ENCODE results near the gene FMO2.

Gene FMO2

DNA sequence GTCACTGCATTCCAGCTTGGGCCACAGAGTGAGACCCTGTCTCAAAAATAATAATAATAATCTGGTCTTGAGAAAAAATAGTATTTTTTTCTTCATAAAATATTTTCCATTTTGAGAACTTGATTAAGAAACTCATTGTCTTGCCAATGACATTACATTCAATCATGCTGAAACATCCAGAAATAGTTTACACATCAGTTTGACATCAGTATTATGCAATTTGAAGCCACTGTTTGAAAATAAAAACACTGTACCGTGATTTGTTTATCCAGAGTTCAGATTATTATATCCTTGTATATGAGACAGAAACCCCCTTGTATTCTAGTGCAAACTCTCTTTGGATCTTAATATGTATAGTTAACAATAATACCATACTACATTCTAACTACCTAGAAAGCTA, 6.9 kb downstream of the FMO2 start:
- Histone ChIP-seq H3K36me3 (ENCODE audit: insufficient read depth, insufficient read length, low read length) (no peaks in the 10 kb centered on the region), H3K4me3 (ENCODE audit: insufficient read length, low read depth) (no peak overlapping the region), H3K4me1 (ENCODE audit: insufficient read depth, insufficient read length) (no peaks in the 10 kb centered on the region), H3K9me3 (ENCODE audit: insufficient read depth, low read length) (0 out of 2 replicates have a peak, but pooled peaks cover 8% of the 10 kb centered on the region), H3K9ac (ENCODE audit: insufficient read length, low read depth) (no peak overlapping the region), H3K27me3 (ENCODE audit: insufficient read depth, insufficient read length) (no peaks in the 10 kb centered on the region)
- no peak for DNase-seq (ENCODE audit: low read depth, low spot score)
- TF ChIP-seq ZNF274 (IDR thresholded peaks at IDR 0.05; ENCODE audit: low read depth, low read length), result no peak
- no peak for TF ChIP-seq YY1 (IDR thresholded peaks at IDR 0.05; ENCODE audit: insufficient read depth, insufficient read length)
- TF ChIP-seq SUZ12 (IDR thresholded peaks at IDR 0.05; ENCODE audit: extremely low read depth, insufficient read depth, insufficient read length), result no peak

DNA sequence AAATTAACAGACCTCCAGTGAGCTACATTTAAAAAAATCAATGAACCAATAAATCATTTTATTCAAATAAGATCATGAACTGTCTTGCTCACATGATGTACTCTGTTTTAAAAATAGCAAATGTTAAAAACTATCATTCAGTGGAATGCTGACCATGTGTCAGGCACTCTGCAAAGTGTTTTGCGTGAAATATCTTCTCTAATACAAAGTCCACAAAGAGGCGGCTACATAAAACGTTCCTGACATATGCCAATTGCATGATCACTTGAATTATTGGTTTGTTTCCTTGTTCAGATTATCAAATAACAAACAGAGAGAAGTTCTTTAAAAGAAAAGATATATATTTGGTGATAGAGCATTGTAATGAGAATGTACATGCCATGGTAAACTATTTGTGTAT, 10.7 kb downstream of the FMO2 start:
- H3K27me3 ChIP-seq (ENCODE audit: insufficient read depth, insufficient read length), result no peaks in the 10 kb centered on the region
- DNase-seq (ENCODE audit: low read depth, low spot score), result no peak
- TF ChIP-seq SUZ12 (IDR thresholded peaks at IDR 0.05; ENCODE audit: extremely low read depth, insufficient read depth, insufficient read length) (no peak), YY1 (IDR thresholded peaks at IDR 0.05; ENCODE audit: insufficient read depth, insufficient read length) (no peak), ZNF274 (IDR thresholded peaks at IDR 0.05; ENCODE audit: low read depth, low read length) (no peak)

DNA sequence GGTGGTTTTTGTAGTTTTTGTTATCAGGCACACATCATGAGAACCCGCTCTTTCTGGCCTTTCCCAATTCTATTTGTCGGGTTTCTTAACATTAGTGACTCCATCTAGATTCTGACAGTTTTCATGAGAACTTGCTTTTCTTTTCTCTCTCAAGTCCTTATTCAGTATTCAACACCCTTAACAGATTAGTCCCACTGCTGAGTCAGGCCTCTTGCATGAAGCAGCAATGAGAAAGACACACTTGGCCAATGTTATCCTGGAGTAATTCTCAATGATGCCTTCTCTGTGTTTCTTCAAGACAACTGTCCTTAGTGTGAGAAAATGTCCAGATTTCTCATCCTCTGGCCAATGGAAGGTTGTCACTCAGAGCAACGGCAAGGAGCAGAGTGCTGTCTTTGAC, 11.3 kb downstream of the FMO2 start:
- Histone ChIP-seq H3K9ac (ENCODE audit: insufficient read length, low read depth) (no peak overlapping the region), H3K36me3 (ENCODE audit: insufficient read depth, insufficient read length, low read length) (no peaks in the 10 kb centered on the region), H3K4me3 (ENCODE audit: insufficient read length, low read depth) (no peak overlapping the region), H3K9me3 (ENCODE audit: insufficient read depth, low read length) (no peaks in the 10 kb centered on the region), H3K4me1 (ENCODE audit: insufficient read depth, insufficient read length) (no peaks in the 10 kb centered on the region), H3K27me3 (ENCODE audit: insufficient read depth, insufficient read length) (no peaks in the 10 kb centered on the region)
- TF ChIP-seq YY1 (IDR thresholded peaks at IDR 0.05; ENCODE audit: insufficient read depth, insufficient read length) (no peak), ZNF274 (IDR thresholded peaks at IDR 0.05; ENCODE audit: low read depth, low read length) (no peak), SUZ12 (IDR thresholded peaks at IDR 0.05; ENCODE audit: extremely low read depth, insufficient read depth, insufficient read length) (no peak)
- no peak for DNase-seq (ENCODE audit: low read depth, low spot score)

More for the DNA sequence above, 10.7 kb downstream of the FMO2 start:
- H3K4me1 ChIP-seq (ENCODE audit: insufficient read depth, insufficient read length), result no peaks in the 10 kb centered on the region
- no peak overlapping the region for H3K4me3 ChIP-seq (ENCODE audit: insufficient read length, low read depth)
- H3K9me3 ChIP-seq (ENCODE audit: insufficient read depth, low read length), result no peaks in the 10 kb centered on the region
- no peak overlapping the region for H3K9ac ChIP-seq (ENCODE audit: insufficient read length, low read depth)
- H3K36me3 ChIP-seq (ENCODE audit: insufficient read depth, insufficient read length, low read length), result no peaks in the 10 kb centered on the region

DNA sequence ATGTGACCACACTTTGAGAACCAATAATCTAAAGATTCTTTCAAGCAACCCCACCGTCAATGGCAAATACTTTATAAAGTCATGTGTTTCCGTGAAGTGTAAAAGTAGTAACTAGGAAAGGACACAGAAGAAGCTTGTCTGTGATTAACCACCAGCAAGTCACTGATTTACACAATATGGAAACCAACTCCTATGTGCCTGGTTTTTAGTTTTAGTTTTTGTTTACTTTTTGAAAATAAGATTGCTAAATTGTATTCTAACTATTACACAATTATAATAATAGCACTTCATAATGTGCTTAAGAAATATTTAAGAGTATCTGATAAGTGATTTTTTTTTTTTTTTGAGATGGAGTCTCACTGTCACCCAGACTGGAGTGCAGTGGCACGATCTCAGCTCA, 13.0 kb downstream of the FMO2 start:
- H3K4me3 ChIP-seq (ENCODE audit: insufficient read length, low read depth), result no peak overlapping the region
- no peaks in the 10 kb centered on the region for H3K4me1 ChIP-seq (ENCODE audit: insufficient read depth, insufficient read length)
- H3K36me3 ChIP-seq (ENCODE audit: insufficient read depth, insufficient read length, low read length), result no peaks in the 10 kb centered on the region
- no peak overlapping the region for H3K9ac ChIP-seq (ENCODE audit: insufficient read length, low read depth)
- no peak for DNase-seq (ENCODE audit: low read depth, low spot score)
- no peaks in the 10 kb centered on the region for H3K27me3 ChIP-seq (ENCODE audit: insufficient read depth, insufficient read length)
- TF ChIP-seq ZNF274 (IDR thresholded peaks at IDR 0.05; ENCODE audit: low read depth, low read length), result no peak
- H3K9me3 ChIP-seq (ENCODE audit: insufficient read depth, low read length), result no peaks in the 10 kb centered on the region

DNA sequence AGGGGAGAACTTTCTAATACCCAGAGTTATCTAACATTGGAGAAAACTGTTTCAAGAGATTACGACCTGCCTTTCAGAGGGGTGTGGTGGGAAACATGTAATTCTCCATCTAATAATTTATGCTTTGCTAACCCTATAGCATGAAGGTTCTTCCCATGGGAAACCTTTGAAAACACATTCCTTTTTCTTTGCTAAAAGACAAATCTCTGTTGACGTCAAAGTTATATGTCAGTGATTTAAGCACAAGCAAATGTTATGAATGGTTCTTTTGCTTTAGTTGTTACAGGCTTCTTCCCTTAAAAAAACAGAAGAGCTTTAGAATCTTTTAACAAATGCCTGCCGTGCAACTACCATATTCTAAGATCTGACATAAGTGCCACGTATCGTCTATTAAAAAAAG, 19.2 kb downstream of the FMO2 start:
- Histone ChIP-seq H3K4me1 (ENCODE audit: insufficient read depth, insufficient read length) (no peaks in the 10 kb centered on the region), H3K9ac (ENCODE audit: insufficient read length, low read depth) (no peak overlapping the region), H3K27me3 (ENCODE audit: insufficient read depth, insufficient read length) (no peaks in the 10 kb centered on the region), H3K36me3 (ENCODE audit: insufficient read depth, insufficient read length, low read length) (no peaks in the 10 kb centered on the region), H3K4me3 (ENCODE audit: insufficient read length, low read depth) (no peak overlapping the region), H3K9me3 (ENCODE audit: insufficient read depth, low read length) (peaks cover 6% of the 10 kb centered on the region; the same call in 1 of the 2 replicates)
- DNase-seq (ENCODE audit: low read depth, low spot score), result no peak
- TF ChIP-seq ZNF274 (IDR thresholded peaks at IDR 0.05; ENCODE audit: low read depth, low read length), result no peak
- TF ChIP-seq YY1 (IDR thresholded peaks at IDR 0.05; ENCODE audit: insufficient read depth, insufficient read length), result no peak
- TF ChIP-seq SUZ12 (IDR thresholded peaks at IDR 0.05; ENCODE audit: extremely low read depth, insufficient read depth, insufficient read length), result no peak

DNA sequence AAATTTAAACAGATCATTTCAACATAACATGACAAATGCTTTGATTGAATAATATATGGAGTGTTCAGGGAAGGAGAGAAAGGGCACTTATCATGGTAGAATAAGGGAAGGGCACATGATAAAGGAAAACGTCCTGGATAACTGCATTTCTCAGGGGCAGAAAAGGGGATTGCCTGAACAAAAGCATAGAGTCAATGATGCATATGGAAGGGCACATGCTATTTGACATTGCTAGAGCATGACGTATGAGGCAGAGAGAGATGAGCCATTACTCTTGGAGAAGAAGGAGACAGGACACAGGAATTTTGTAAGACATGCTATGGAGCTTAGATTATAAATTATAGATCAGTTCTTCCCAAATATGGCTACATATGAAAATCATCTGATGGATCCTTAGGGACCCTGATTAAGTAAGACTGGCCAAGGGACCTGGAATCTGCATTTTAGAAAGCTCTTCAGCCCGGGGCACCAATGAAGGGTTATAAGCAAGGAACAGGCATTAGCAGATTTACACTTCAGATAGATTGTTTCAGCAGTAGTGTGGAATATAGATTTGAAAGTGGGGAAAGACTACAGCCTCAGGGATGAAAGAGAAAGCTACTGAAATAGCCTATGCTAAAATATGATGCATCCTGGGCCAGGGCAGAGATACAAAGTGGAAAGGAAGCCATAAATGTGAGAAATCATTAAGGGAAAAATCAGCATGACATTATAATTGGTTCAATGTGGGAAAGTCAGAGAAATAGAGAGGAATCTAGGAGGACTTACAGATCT, 21.3 kb downstream of the FMO2 start:
- no peaks in the 10 kb centered on the region for H3K36me3 ChIP-seq (ENCODE audit: insufficient read depth, insufficient read length, low read length)
- no peak overlapping the region for H3K9ac ChIP-seq (ENCODE audit: insufficient read length, low read depth)
- no peak for TF ChIP-seq ZNF274 (IDR thresholded peaks at IDR 0.05; ENCODE audit: low read depth, low read length)
- TF ChIP-seq YY1 (IDR thresholded peaks at IDR 0.05; ENCODE audit: insufficient read depth, insufficient read length), result no peak
- TF ChIP-seq SUZ12 (IDR thresholded peaks at IDR 0.05; ENCODE audit: extremely low read depth, insufficient read depth, insufficient read length), result no peak
- peaks cover 6% of the 10 kb centered on the region; the same call in 1 of the 2 replicates for H3K9me3 ChIP-seq (ENCODE audit: insufficient read depth, low read length)
- no peaks in the 10 kb centered on the region for H3K27me3 ChIP-seq (ENCODE audit: insufficient read depth, insufficient read length)
- H3K4me3 ChIP-seq (ENCODE audit: insufficient read length, low read depth), result no peak overlapping the region
- no peaks in the 10 kb centered on the region for H3K4me1 ChIP-seq (ENCODE audit: insufficient read depth, insufficient read length)
- no peak for DNase-seq (ENCODE audit: low read depth, low spot score)

DNA sequence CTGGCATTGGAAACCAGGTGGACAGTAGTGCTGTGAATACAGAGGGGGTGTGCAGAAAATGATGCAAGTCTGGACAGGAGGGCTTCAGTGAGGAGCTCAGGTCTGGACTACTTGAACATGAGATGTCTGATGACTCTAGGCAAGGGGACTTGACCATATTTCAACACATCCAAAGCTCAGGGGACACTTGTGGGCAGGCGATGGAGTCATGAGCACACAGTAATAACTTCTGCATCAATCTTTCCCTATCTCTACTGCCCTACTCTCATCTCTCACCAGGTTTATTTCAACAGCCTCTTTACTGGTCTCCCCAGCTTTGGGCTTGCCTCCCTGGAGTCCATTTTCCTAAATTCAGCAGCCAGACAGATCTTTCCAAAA, 21.9 kb downstream of the FMO2 start:
- Histone ChIP-seq H3K27me3 (ENCODE audit: insufficient read depth, insufficient read length) (no peaks in the 10 kb centered on the region), H3K9ac (ENCODE audit: insufficient read length, low read depth) (no peak overlapping the region), H3K36me3 (ENCODE audit: insufficient read depth, insufficient read length, low read length) (no peaks in the 10 kb centered on the region), H3K4me1 (ENCODE audit: insufficient read depth, insufficient read length) (no peaks in the 10 kb centered on the region), H3K4me3 (ENCODE audit: insufficient read length, low read depth) (no peak overlapping the region), H3K9me3 (ENCODE audit: insufficient read depth, low read length) (peaks cover 6% of the 10 kb centered on the region; the same call in 1 of the 2 replicates)
- TF ChIP-seq YY1 (IDR thresholded peaks at IDR 0.05; ENCODE audit: insufficient read depth, insufficient read length) (no peak), SUZ12 (IDR thresholded peaks at IDR 0.05; ENCODE audit: extremely low read depth, insufficient read depth, insufficient read length) (no peak), ZNF274 (IDR thresholded peaks at IDR 0.05; ENCODE audit: low read depth, low read length) (no peak)
- no peak for DNase-seq (ENCODE audit: low read depth, low spot score)
